Colon (tissue), 2 donors: Measurements from ENCODE around the gene LPAR1.
"Not testable (repeated sequence)": the region's sequence is repeated elsewhere in the genome, so short reads cannot be mapped to it uniquely, and the experiment has no call there.

Experiments
- FAIRE-seq: peaks from 2 replicates; lab custom pipeline; 2012; peaks lifted over from hg19 to GRCh38; lab: Jason Lieb, UNC
- donor health status: control.
- donor health status: control.

Gene LPAR1

GRCh38 chr9:110872920-110873319 is 165.3 kb downstream of the LPAR1 start:
- FAIRE-seq = no peak

- no peak for FAIRE-seq
Observed at GRCh38 chr9:110871736-110872135, 166.5 kb downstream of the LPAR1 start.

GRCh38 chr9:110869931-110870330 is 168.3 kb downstream of the LPAR1 start:
- no peak for FAIRE-seq

GRCh38 chr9:110864011-110864410 is 174.3 kb downstream of the LPAR1 start:
- FAIRE-seq = no peak

- FAIRE-seq = not testable (repeated sequence)
Observed at GRCh38 chr9:110861370-110862110, 176.7 kb downstream of the LPAR1 start.

GRCh38 chr9:110856772-110857171 is 181.5 kb downstream of the LPAR1 start:
- FAIRE-seq = no peak

GRCh38 chr9:110850401-110851135 is 187.7 kb downstream of the LPAR1 start:
- FAIRE-seq = no peak

GRCh38 chr9:110847671-110848070 is 190.6 kb downstream of the LPAR1 start:
- FAIRE-seq = no peak

- no peak for FAIRE-seq
Observed at GRCh38 chr9:110846215-110846614, 192.1 kb downstream of the LPAR1 start.

- FAIRE-seq = no peak
Observed at GRCh38 chr9:110844121-110844520, 194.1 kb downstream of the LPAR1 start.

GRCh38 chr9:110842986-110843385 is 195.3 kb downstream of the LPAR1 start:
- FAIRE-seq = no peak

GRCh38 chr9:110842169-110842568 is 196.1 kb downstream of the LPAR1 start:
- no peak for FAIRE-seq

GRCh38 chr9:110837401-110838005 is 200.8 kb downstream of the LPAR1 start:
- no peak for FAIRE-seq

- no peak for FAIRE-seq
Observed at GRCh38 chr9:110835859-110836271, 202.4 kb downstream of the LPAR1 start.

GRCh38 chr9:110835404-110835803 is 202.9 kb downstream of the LPAR1 start:
- FAIRE-seq = no peak

GRCh38 chr9:110832926-110833325 is 205.3 kb downstream of the LPAR1 start:
- FAIRE-seq = no peak

GRCh38 chr9:110830495-110830894 is 207.8 kb downstream of the LPAR1 start:
- FAIRE-seq = no peak

- FAIRE-seq = no peak
Observed at GRCh38 chr9:110828264-110828663, 210.0 kb downstream of the LPAR1 start.

GRCh38 chr9:110826400-110826799 is 211.9 kb downstream of the LPAR1 start:
- FAIRE-seq = not testable (repeated sequence)

GRCh38 chr9:110825950-110826349 is 212.3 kb downstream of the LPAR1 start:
- no peak for FAIRE-seq

- FAIRE-seq = not testable (repeated sequence)
Observed at GRCh38 chr9:110825129-110825528, 213.1 kb downstream of the LPAR1 start.
